GM19023 (cell line): ENCODE measurements around the gene BPIFB6.

ENCODE experiments used
- ATAC-seq: cut with Tn5 transposase; IDR thresholded peaks from one replicate; pipeline ENCODE4 v1.9.1; 2021; ENCODE audit warnings: mild to moderate bottlenecking, moderate library complexity; ENCODE audit not compliant: unreplicated experiment

Gene BPIFB6

GRCh38 chr20:33031531-33031930 is at the start of gene BPIFB6:
TSS of gene BPIFB6 (plus strand) at chr20:33031648. CDS start at chr20:33031648, 0 bp downstream.
- ATAC-seq = no peak

DNA sequence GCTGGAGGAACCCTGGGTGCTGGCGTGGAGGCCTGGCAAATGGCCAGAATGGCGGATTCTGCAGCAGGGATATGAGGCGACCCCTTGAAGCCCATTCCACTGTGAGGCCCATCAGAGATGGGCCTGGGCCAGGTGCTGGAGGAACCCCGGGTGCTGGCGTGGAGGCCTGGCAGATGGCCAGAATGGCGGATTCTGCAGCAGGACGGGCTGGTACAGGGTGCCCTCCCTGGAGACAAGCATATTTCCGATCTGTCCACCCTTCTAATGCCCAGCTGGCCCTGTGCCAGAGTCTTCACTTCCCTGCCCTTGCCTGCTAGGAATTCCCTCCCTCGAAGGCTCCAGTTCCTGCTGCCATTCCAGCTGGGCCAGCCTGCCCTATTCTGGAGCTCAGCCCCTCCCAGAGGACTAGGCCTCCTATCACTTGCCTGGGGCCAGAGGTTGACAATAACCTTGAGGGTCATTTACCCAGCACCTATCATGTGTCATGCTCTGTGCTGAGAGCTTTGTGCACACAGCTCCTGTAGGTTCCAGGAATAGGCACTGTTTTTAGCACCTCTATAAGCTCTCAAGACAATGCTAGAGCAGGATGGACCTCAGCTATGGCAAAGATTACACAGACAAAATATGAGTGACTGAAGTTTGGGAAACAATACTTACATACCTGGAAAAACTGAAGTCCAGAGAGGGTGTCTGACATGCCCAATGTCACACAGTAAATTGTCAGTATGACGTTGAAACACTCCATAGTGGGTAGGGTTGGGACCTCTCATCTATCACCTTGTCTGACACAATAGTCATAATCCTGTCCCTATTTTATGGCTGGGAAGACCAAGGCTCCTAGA is 48.6 kb upstream of the BPIFB6 start:
- ATAC-seq = no peak

GRCh38 chr20:32983459-32984112 is 47.9 kb upstream of the BPIFB6 start:
- no peak for ATAC-seq

- no peak for ATAC-seq
Measured at GRCh38 chr20:32984196-32984595, 47.3 kb upstream of the BPIFB6 start.

- ATAC-seq = no peak
Measured at GRCh38 chr20:32984631-32985354, 46.7 kb upstream of the BPIFB6 start.

DNA sequence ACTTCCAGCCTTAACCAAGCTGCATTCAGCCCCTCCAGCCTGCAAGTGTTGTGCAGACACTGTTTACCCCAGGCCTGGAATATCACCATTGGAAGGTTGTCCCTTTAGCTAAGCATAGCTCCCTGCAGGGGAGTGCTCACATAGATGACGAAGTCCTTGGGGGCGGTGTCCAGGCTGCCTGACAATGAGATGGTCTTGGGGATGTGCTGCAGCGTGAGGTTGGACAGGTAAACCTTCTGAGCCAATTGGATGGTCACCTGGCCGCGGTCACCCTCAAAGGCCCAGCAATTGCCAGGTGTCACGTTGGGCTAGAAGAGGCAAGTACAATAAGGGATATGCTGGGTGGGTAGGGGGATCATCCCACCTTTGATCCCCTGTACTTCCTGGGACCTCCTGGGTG is 45.9 kb upstream of the BPIFB6 start:
- ATAC-seq = no peak

GRCh38 chr20:32986331-32986966 is 45.0 kb upstream of the BPIFB6 start:
- no peak for ATAC-seq

GRCh38 chr20:32987044-32987825 is 44.2 kb upstream of the BPIFB6 start:
- ATAC-seq = no peak

DNA sequence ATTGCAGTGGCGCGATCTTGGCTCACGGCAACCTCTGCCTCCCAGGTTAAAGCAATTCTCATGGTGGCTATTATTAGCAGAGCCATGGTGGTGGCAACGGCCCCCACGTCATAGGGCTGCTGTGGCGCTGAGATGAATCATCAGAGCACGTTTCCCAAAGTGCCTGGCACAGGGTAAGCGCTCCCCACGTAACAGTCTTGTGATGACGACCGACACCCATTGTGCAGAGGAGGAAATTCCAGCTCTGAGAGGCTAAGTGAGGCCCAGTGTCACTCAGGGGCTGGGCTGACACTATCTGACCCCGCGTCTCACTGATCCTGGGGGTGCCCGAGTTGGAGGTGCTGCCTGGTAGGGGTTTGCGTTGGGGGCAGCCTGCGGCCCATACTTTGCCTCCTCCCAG is 43.4 kb upstream of the BPIFB6 start:
- no peak for ATAC-seq

GRCh38 chr20:32989507-32990283 is 41.8 kb upstream of the BPIFB6 start:
- no peak for ATAC-seq

- no peak for ATAC-seq
Measured at GRCh38 chr20:32990426-32990825, 41.0 kb upstream of the BPIFB6 start.

- no peak for ATAC-seq
Measured at GRCh38 chr20:32991383-32991782, 40.1 kb upstream of the BPIFB6 start.

- ATAC-seq = no peak
Measured at GRCh38 chr20:32991792-32992641, 39.4 kb upstream of the BPIFB6 start.

GRCh38 chr20:32993496-32994050 is 37.9 kb upstream of the BPIFB6 start:
- no peak for ATAC-seq

DNA sequence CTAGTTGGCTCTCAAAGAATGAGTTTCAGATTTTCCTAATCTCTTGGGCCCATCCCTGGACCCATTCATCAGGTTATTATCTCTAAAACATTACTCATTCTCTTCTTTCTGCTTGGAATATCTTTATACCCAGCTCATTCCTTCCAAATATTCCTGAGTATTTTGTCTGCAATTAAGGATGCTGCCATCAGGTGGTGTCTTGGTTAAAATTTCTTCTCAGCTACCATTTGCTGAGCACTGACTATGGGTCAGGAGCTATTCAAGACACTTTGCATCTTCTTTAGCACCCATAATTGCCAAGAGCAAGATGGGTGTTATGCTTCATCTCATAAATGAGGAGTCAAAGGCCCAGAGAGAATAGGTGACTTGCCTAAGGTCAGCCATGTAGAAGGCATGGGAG is 35.6 kb upstream of the BPIFB6 start:
- no peak for ATAC-seq

DNA sequence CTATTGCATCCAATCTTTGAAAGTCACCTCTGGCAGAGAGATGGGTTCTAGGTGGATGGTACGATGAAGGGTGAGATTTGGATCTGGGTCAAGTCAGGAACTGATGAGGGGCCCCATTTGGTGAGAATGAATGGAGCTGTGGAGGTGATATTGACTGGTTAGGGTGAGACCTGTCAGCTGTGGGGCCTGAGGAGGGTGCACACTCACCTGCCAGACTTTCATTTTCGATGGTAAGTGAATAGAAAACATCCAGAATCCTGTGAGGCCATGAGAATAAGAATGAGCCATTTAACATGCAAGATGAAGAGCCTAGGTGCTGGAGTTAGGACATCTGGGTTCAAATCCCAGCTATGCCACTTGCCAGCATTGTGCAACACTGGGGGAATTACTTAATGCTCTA is 34.0 kb upstream of the BPIFB6 start:
- no peak for ATAC-seq

- ATAC-seq = no peak
Measured at GRCh38 chr20:32999603-33000250, 31.7 kb upstream of the BPIFB6 start.
